Measurements from ENCODE around the gene SLC25A12. TPM values are rescaled to one million over a fixed set of nuclear protein-coding genes. Genes with fewer than 3 reads are reported as not detected.

SLC25A12 gene
- total RNA-seq: 10 to 100 TPM in 3 of 4 donors, 1 to 10 TPM in 1; 9.6 to 18.2 (median 14.6) TPM

DNA sequence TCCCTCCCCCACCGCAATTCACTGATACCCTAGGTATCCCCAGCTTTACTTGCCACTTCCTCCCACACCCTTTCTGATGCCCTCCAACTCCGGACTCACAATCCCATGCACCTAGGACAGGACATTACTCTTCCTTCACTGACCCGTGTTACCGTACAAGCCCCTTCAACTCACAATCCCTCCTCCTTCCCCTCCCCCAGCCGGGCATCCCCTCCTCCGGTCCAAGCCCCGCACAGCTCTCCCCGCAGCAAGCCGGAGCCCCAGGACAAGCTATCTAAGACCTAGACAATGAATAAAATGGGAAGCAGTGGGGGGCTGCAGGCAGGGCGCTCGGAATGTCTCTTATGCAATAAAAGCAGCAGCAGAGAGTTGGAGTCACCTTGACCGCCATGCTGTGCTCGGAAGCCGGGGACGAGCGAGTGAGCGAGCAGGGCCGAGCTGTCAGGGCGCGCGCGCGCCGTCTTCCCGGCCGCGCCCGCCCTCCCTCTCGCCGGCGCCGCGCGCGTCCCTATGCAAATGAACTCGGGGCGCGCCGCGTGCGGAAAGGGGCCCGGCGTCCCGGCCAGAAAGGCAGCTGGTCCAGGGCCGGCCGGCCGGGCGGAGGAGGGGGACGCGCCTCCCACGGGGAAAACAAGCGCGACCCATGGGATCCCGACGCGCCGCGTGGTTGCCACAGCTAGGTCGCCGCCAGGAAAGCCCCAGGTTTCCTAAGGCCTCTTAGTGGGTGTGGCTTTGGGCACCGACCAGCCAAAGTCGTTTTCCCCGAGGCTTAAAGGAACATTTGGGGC lies at the start of gene SLC25A12:
SLC25A12 (minus strand) TSS at position 421 of the 788 bp plus-strand sequence; CDS start at position 391, 30 bp downstream.
- H3K4me1 ChIP-seq: peaks cover 0 to 6% (median 6%) of the 10 kb centered on the region in 4 donors
- peak within 1 kb of the TSS; percentile 36 to 79 (median 72) for H3K27ac ChIP-seq

DNA sequence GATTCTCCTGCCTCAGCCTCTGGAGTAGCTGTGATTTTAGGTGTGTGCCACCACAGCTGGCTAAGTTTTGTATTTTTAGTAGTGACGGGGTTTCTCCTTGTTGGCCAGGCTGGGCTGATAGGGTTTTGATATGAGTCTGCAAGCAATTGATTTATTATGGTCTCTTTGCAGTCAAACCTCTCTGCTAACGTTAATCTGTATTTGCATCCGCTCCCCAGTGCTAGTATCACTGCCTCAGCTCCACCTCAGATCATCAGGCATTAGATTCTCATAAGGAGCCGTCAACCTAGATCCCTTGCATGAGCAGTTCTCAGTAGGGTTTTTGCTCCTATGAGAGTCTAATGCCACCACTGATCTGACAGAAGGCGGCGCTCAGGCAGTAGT lies 47.3 kb upstream of the SLC25A12 start:
- Histone ChIP-seq H3K27me3 (no peaks in the 10 kb centered on the region), H3K4me1 (no peaks in the 10 kb centered on the region), H3K36me3 (no peaks in the 10 kb centered on the region), H3K9me3 (no peaks in the 10 kb centered on the region), H3K4me3 (no peak overlapping the region), H3K27ac (no peak overlapping the region)
- no peak for DNase-seq
- TF ChIP-seq POLR2A (IDR thresholded peaks at IDR 0.05) (no peak), CTCF (IDR thresholded peaks at IDR 0.05) (no peak)

More for the DNA sequence above, at the start of gene SLC25A12:
- no peaks in the 10 kb centered on the region for H3K9me3 ChIP-seq
- H3K4me3 ChIP-seq: peak within 1 kb of the TSS; percentile 61 to 91 (median 63)
- peak; percentile 80 to 91 (median 89) for DNase-seq
- H3K27me3 ChIP-seq: no peaks in the 10 kb centered on the region
- H3K36me3 ChIP-seq: no peaks in the 10 kb centered on the region
- TF ChIP-seq CTCF (IDR thresholded peaks at IDR 0.05) (no peak), POLR2A (IDR thresholded peaks at IDR 0.05) (peak; percentile 51 to 58)

GRCh38 chr2:171939743-171940071 lies 45.7 kb upstream of the SLC25A12 start:
- TF ChIP-seq CTCF (IDR thresholded peaks at IDR 0.05) (no peak), POLR2A (IDR thresholded peaks at IDR 0.05) (no peak)
- Histone ChIP-seq H3K36me3 (no peaks in the 10 kb centered on the region), H3K27ac (no peak overlapping the region), H3K4me3 (no peak overlapping the region), H3K9me3 (no peaks in the 10 kb centered on the region), H3K4me1 (no peaks in the 10 kb centered on the region), H3K27me3 (no peaks in the 10 kb centered on the region)
- DNase-seq: no peak

DNA sequence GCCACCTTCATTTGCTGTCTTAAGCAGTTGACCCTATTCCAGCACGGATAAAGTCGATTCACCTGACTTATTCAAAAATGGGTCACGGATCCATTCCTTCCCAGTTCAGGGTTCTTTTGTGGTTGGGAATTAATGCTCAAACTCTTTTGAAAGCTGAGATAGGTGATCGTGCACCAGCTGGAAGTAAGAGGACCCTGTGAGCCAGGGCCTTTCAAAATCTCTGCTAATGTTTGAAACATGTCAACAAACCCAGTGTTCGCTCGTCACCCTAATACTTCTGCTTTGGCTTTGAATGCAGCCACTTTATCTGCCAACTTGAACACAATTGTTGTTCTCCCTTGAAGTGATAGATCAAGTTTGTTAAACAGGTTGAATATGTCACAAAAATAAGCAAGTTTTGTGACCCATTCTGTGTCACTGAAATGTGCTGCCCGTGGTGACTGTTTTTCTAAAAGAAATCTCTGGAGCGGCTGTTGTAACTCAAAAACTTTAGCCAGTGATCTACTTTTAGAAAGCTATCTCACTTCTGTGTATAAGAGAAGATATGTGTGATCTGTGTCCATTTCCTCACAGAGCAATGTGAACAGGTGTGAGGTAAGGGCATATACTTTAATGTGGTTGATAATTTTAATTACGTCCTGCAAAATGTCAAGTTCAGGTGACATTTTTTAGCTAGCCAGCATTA lies 45.2 kb upstream of the SLC25A12 start:
- Histone ChIP-seq H3K27me3 (no peaks in the 10 kb centered on the region), H3K4me3 (no peak overlapping the region), H3K36me3 (no peaks in the 10 kb centered on the region), H3K4me1 (no peaks in the 10 kb centered on the region), H3K9me3 (no peaks in the 10 kb centered on the region), H3K27ac (no peak overlapping the region)
- TF ChIP-seq CTCF (IDR thresholded peaks at IDR 0.05): no peak
- TF ChIP-seq POLR2A (IDR thresholded peaks at IDR 0.05): no peak
- DNase-seq: no peak

DNA sequence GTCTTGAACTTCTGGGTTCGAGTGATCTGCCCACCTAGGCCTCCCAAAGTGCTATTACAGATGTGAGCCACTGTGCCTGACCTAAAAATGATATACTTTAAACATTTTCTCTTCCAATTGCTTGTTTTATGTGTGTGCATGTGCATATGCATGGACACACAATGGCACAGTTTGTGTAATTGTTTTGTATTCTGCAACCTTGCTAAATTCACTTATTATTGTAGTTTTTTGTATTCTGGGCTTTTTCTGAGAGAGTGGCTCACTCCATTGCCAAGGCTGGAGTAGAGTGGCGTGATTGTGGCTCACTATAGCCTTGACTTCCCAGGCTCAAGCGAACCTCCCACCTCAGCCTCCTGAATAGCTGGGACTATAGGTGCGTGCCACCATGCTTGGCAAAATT lies 36.3 kb upstream of the SLC25A12 start:
- Histone ChIP-seq H3K27ac (no peak overlapping the region), H3K4me3 (no peak overlapping the region), H3K4me1 (no peaks in the 10 kb centered on the region), H3K36me3 (peaks cover 0 to 8% (median 0%) of the 10 kb centered on the region in 3 donors), H3K27me3 (no peaks in the 10 kb centered on the region), H3K9me3 (no peaks in the 10 kb centered on the region)
- TF ChIP-seq POLR2A (IDR thresholded peaks at IDR 0.05) (no peak), CTCF (IDR thresholded peaks at IDR 0.05) (no peak)
- no peak for DNase-seq

Measured in Peyer's patch (tissue), 4 donors.